Frontal cortex (tissue), 4 donors: Measurements from ENCODE around the gene PTPRN. TPM values are rescaled to one million over a fixed set of nuclear protein-coding genes. Genes with fewer than 3 reads are reported as not detected.

Source experiments
- DNase-seq, 2 donors: peaks; one replicate each; pipeline ENCODE4 v3.0.0; 2012; ENCODE audit warnings: low spot score in 2 of 2
- FAIRE-seq: peaks from 2 replicates; lab custom pipeline; 2012; peaks lifted over from hg19 to GRCh38; lab: Jason Lieb, UNC
- total RNA-seq: library from RNA; depleted of rRNA; stranded (reverse); fragments of >200 nt; gene quantifications from one replicate; pipeline ENCODE4 v1.2.3, GENCODE V29; 2014
- donor health status: control.
- donor health status: control.
- donor health status: control.

Gene PTPRN
- total RNA-seq, 1 donor from 2014 or later = 24.5 TPM

DNA sequence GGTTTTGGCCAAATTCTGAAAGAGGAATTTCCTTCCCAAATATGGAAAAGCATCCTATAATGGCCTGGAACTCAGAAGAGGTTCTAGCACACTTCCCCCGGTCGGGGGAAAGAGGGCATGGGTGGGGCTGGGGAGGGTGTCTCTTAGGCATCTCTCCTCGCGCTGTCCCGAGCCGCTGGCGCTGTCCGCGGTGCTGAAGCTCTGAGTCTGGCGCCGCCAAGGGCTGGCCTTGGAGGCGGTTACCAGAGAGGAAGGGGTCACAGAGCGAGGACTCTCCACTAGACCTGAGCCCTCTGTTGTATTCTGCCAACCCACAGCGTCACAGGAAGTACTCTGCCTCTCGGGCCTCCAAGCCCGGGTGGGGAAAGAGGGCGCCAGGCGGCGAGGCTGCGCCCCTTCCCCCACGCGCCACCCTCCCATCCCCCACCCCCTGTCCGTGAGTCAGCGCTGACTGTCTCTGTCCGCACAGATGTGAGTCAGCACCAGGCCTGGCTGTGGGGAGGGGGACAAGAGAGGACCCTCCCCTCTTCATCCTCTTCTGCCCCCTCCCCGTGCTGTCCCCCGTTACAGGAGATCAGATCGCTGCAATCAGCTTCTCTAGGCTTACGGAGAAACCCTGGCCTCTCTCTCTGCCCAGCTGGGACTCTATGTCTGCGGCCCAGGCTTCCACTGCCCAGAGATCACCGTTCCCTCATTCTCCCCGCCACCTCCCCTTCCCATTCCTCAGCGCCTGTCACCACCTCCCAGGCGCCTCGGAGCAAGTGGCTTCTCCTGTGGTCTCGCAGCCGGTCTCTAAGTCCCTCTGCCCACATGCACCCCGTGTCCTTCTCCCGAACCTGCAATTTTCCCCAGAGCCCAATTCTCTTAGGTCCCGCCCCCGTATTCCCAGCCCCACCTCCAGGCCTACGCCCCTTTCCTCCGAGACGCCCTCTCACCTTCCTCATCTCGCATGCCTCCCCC, 779 bp downstream of the PTPRN start:
- peak in 1 of 2 donors; percentile 62 for DNase-seq
- no peak for FAIRE-seq

GRCh38 chr2:219306047-219306446, 3.2 kb downstream of the PTPRN start:
- no peak for FAIRE-seq
- DNase-seq = no peak

DNA sequence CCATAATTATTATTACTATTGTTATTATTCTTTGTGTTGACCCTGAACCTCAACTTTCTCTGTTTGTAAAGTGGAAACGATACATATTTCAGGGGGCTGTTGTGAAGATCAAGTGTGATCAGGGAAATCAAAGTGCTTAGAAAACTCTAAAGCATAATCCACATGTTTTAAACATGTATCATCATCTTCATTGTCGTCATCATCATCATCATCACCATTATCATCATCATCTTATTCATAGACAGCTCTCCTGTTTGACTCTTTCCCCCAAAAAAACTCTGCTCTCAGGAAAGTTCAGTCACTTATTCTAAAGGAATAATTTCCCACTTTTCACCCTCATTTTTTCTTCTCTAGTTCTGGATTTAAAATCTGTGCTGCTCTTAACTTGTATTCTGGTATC, 5.0 kb downstream of the PTPRN start:
- FAIRE-seq = no peak
- no peak for DNase-seq

DNA sequence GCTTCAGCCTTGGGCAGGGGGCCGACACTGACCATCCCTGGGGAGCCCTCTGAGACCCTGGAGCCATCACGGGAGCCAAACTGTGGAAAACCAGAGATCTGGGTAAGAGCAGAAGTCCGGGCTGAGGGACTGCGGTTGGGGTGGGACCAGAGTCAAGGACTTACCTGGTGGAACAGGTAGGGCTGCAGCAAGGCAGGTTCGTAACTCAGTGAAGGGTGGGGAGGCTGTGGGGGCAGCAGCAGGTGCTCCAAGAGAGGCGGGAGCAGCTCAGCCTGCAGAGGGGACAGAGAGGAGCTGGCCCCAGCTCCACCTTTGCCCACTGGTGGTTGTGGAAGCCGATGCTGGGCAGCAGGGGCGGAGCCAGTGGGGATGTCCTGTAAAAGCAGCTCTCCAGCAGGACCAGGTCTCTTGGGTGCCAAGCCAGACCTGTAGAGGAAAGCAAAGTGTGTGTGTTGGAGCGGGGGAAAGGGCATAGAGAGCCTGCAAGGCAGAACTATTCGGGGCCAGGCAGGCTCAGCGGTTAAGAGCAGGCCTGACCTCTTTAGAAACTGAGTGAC, 6.7 kb downstream of the PTPRN start:
- DNase-seq = no peak
- FAIRE-seq = no peak

DNA sequence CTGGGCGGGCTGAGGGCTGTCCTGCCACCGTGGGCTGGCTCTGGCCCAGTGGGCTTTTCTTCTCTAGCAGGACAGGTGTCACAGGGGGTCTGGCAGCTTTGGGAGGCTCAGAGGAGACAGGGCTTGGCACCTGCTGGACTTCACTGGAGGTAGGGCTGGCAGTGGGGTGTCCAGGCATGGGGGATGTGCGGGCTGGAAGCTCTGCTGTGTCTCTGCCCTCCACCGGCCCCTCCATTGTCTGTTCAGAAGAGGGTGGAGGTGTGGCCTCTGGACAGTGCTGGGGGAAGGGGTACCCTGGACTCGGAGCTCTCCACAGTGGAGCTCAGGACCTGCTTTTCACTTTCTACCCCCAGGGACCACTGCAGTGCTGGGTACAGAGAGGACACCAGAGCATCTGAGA, 9.2 kb downstream of the PTPRN start:
- DNase-seq (no peak), FAIRE-seq (no peak)

GRCh38 chr2:219299372-219299760, 9.8 kb downstream of the PTPRN start:
- DNase-seq (no peak), FAIRE-seq (no peak)

- DNase-seq = peak; percentile 88 to 96
- no peak for FAIRE-seq
These were observed 10.3 kb downstream of the PTPRN start for GRCh38 chr2:219298759-219299371.

DNA sequence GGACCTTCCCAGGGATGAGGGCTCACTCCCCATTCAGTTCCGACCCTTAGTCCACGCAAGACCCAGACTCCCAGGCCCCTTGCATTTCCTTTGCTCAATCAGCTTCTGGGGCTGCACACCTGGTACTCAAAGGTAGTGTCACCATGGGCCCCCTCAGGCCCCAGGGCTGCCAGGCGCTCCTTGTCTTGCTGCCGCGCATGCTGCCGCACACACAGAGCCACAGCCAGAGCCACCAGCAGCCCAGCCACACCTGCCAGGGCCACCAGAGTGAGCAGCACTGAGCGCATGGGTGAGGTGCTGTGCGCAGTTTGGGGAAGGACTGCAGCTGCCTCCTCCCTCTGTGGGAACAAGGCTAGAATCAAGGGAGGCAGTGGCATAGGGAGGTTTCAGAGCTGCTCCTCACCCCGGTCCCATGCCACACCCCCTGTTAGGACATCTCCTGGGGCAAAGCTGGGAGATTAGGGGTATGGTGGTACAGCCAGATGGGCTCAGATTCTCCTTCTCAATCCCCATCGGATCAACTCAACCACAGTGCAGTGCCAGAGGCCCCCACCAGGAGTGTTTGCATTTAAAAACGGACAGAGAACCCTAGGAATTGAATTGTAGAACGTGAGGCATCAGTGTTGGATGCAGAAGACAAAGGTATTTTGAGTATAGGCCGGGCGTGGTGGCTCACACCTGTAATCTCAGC, 11.3 kb downstream of the PTPRN start:
- FAIRE-seq (no peak), DNase-seq (no peak)

- DNase-seq (no peak), FAIRE-seq (no peak)
These were observed 12.4 kb downstream of the PTPRN start for GRCh38 chr2:219296631-219297391.

GRCh38 chr2:219296142-219296541, 13.1 kb downstream of the PTPRN start:
- DNase-seq = no peak
- no peak for FAIRE-seq

DNA sequence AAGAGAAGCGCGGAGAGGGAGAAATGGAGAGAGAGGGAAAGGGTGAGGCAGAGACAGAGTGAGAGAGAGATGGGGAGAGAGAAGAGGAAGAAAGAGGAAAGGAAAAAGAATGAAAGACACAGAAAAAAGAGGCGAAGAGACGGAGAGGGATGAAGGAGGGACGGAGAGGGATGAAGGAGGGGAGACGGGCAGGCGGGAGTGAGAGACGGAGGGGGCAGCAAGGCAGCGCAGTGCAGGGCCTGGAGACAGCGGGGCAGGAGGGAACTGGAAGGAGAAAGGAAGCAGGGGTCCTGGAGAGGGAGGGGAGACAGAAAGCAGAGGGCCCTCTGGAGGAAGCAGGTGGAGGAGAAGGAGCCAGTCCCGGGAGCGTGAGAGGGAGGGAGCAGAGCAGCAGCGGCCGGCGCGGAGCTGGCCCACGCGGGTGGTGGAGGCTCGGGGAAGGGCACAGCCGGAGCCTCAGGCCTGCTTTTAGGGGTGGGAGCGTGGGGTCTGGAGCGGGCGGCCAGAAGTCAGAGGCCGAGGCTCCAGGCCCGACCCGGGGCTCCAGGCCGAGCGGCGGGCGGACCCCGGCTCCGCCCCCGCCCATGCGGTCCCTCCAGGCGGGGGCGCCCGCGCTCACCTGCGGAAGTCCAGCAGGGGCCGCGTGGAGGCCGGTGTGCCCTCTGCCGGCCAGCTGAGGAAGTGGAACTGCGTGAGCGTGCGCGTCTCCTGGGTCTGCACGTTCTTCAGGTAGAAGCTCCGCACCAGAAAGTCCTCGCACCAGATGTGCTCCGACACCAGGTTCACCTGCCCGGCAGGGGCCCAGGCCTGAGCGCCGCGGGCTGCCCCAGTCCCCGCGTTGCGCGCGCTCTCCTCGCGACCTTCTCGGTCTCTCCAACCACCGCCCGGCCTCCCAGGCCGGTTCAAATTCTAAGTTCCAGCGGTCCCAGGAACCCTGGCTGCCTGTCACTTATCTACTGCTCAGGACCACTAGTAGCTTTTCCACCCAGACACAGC, 14.5 kb downstream of the PTPRN start:
- DNase-seq (peak; percentile 94 to 96), FAIRE-seq (no peak)

DNA sequence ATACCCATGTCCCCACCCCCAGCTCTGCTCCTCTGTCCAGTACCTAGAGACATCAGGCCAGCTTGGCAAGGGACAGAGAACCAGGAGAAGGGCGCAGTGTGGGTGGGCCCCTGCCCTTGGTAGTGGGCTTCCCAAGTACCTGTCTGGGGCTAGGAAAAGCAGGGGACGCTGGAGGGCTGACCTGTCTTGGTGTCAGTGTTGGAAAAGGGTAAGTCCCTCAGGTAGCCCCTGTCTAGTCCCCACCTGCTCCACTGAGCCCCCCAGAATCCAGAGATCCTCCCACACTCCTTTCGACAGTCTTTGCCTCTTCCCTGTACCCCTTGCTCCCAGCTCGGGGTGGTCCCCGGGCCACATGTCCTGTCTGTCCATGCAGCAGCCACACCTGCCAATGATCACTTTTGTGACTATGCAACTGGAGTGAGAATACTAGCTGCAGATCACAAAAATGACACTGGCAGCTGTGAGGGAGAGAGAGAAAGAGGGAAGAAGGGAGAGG, 15.4 kb downstream of the PTPRN start:
- FAIRE-seq (no peak), DNase-seq (no peak)

DNA sequence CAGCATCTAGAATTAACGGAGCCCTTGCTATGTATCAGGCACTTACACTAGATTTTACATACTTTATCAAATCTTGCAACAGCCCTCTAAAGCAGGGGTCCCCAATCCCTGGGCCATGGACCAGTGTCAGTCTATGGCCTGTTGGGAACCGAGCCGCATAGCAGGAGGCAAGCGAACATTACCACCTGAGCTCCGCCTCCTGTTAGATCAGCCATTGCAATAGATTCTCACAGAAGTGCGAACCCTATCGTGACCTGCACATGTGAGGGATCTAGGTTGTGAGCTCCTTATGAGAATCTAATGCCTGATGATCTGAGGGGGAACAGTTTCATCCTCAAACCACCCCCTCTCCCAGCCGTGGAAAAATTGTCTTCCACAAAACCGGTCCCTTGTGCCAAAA, 16.6 kb downstream of the PTPRN start:
- DNase-seq (no peak), FAIRE-seq (no peak)

GRCh38 chr2:219291910-219292490, 17.2 kb downstream of the PTPRN start:
- DNase-seq (peak in 1 of 2 donors; percentile 6), FAIRE-seq (no peak)

GRCh38 chr2:219291394-219291793, 17.8 kb downstream of the PTPRN start:
- DNase-seq (no peak), FAIRE-seq (no peak)

- peak in 1 of 2 donors; percentile 3 for DNase-seq
- FAIRE-seq = no peak
These were observed 18.6 kb downstream of the PTPRN start for GRCh38 chr2:219290381-219291171.
